HEK293 (cell line): ENCODE measurements around the gene KCNB1.

Source experiments
- BCL11A ChIP-seq: fragments of 450-650 bp; formaldehyde crosslinking; IDR thresholded peaks from 2 replicates; pipeline ENCODE4 v1.5.1; 2016; ENCODE audit warnings: low read depth, missing biosample characterization, missing genetic modification characterization
- CTCF ChIP-seq: fragments of 450-650 bp; formaldehyde crosslinking; IDR thresholded peaks from 2 replicates; pipeline ENCODE4 v1.5.1; 2016; ENCODE audit warnings: missing biosample characterization, missing genetic modification characterization
- PRDM6 ChIP-seq: fragments of 450-650 bp; formaldehyde crosslinking; IDR thresholded peaks from 2 replicates; pipeline ENCODE4 v1.5.1; 2017; ENCODE audit warnings: missing biosample characterization, missing genetic modification characterization
- ZBTB44 ChIP-seq: fragments of 450-650 bp; IDR thresholded peaks from 2 replicates; pipeline ENCODE4 v1.5.1; 2018; ENCODE audit warnings: missing biosample characterization, mild to moderate bottlenecking, missing genetic modification characterization
- ZIC2 ChIP-seq: fragments of 450-650 bp; formaldehyde crosslinking; IDR thresholded peaks from 2 replicates; pipeline ENCODE4 v1.5.1; 2016; ENCODE audit warnings: missing biosample characterization, missing genetic modification characterization
- ZNF121 ChIP-seq: fragments of 450-650 bp; formaldehyde crosslinking; IDR thresholded peaks from 2 replicates; pipeline ENCODE4 v1.5.1; 2016; ENCODE audit warnings: missing biosample characterization, missing genetic modification characterization
- ZNF311 ChIP-seq: fragments of 450-650 bp; formaldehyde crosslinking; IDR thresholded peaks from 2 replicates; pipeline ENCODE4 v1.5.1; 2017; ENCODE audit warnings: missing biosample characterization, missing genetic modification characterization, borderline replicate concordance

DNA sequence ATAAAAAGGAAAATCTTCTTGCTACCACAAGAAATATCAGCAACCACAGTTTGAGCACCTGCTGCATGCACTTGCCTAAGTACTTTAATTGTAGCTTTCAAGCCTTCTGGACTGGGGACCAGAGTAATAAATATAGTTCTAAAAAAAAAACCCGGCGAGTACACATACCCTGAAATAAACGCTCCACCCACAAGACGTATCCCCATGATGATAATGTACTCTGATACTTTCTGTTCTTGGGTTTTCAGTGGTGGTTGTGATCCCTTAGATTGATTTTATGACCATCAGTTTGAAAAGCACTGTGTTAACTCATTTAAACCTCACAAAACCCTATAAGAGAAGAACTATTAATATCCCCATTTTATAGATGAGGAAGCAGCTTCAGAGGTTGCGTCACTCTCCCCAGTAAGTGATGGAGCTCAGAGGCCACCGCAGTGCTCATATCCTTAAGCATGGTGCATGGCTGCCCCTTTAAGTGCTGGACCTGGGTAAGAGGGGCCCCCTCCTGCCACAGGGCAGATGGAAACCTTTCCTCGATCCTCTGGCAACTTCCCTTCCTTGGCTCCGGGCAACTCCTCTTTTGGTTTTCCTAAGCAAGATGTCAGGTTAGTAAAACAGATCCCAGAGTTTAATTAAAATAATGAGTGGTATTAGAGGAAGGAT lies 67.3 kb downstream of the KCNB1 start:
- no peak for TF ChIP-seq PRDM6 (tag by site-specific recombination)
- no peak for TF ChIP-seq CTCF (tag by site-specific recombination)
- TF ChIP-seq ZBTB44: no peak
- TF ChIP-seq BCL11A: no peak
- TF ChIP-seq ZNF121 (tag by site-specific recombination): no peak
- no peak for TF ChIP-seq ZNF311 (tag by site-specific recombination)
- TF ChIP-seq ZIC2 (tag by site-specific recombination): no peak
